NT2/D1 (cell line): Measurements from ENCODE around the gene MSRB1.

Source experiments
- DNase-seq: peaks from one replicate; pipeline ENCODE4 v3.0.0-alpha.2; 2011; ENCODE audit warnings: low read depth, low spot score
- H3K27me3 ChIP-seq: 2 replicates; pipeline ENCODE4 v1.6.0; 2011; ENCODE audit warnings: mild to moderate bottlenecking; ENCODE audit not compliant: insufficient read length, insufficient read depth
- H3K36me3 ChIP-seq: 2 replicates; pipeline ENCODE4 v1.6.1; 2011; ENCODE audit warnings: mild to moderate bottlenecking, low read length, mixed read lengths; ENCODE audit not compliant: insufficient read depth, insufficient read length
- H3K4me1 ChIP-seq: 2 replicates; pipeline ENCODE4 v1.5.1; 2011; ENCODE audit not compliant: insufficient read depth, insufficient read length
- H3K4me3 ChIP-seq: 2 replicates; pipeline ENCODE4 v1.5.1; 2011; ENCODE audit warnings: low read depth; ENCODE audit not compliant: insufficient read length
- H3K9ac ChIP-seq: 2 replicates; pipeline ENCODE4 v1.6.0; 2011; ENCODE audit warnings: low read depth; ENCODE audit not compliant: insufficient read length
- H3K9me3 ChIP-seq: 2 replicates; pipeline ENCODE4 v1.5.1; 2011; ENCODE audit warnings: mild to moderate bottlenecking, low read length; ENCODE audit not compliant: insufficient read depth
- SUZ12 ChIP-seq: IDR thresholded peaks from 2 replicates; pipeline ENCODE4 v1.6.1; 2011; ENCODE audit not compliant: insufficient read length, insufficient read depth; ENCODE audit errors: extremely low read depth
- YY1 ChIP-seq: IDR thresholded peaks from 2 replicates; pipeline ENCODE4 v1.6.1; 2011; ENCODE audit not compliant: insufficient read length, insufficient read depth
- ZNF274 ChIP-seq: IDR thresholded peaks from 2 replicates; pipeline ENCODE4 v1.6.1; 2011; ENCODE audit warnings: mild to moderate bottlenecking, low read depth, low read length

The MSRB1 gene

GRCh38 chr16:1989209-1990100 is 46.5 kb upstream of the MSRB1 start, which contains the start of gene SYNGR3:
Gene SYNGR3 (plus strand): TSS chr16:1989970. CDS start chr16:1990103, 133 bp downstream.
- Histone ChIP-seq H3K4me1 (peaks cover 45% of the 10 kb centered on the region), H3K4me3 (peak within 1 kb of the TSS; percentile 63), H3K9me3 (no peaks in the 10 kb centered on the region), H3K27me3 (peaks cover 28% of the 10 kb centered on the region), H3K36me3 (peaks cover 34% of the 10 kb centered on the region), H3K9ac (peak within 1 kb of the TSS; percentile 89)
- no peak for DNase-seq
- TF ChIP-seq YY1: no peak
- no peak for TF ChIP-seq SUZ12
- TF ChIP-seq ZNF274: no peak

- no peak for TF ChIP-seq YY1
- TF ChIP-seq ZNF274: no peak
- TF ChIP-seq SUZ12: no peak
- Histone ChIP-seq H3K4me1 (peaks cover 36% of the 10 kb centered on the region), H3K9me3 (no peaks in the 10 kb centered on the region), H3K36me3 (peaks cover 30% of the 10 kb centered on the region), H3K4me3 (no peak overlapping the region), H3K9ac (no peak overlapping the region), H3K27me3 (peaks cover 28% of the 10 kb centered on the region)
- no peak for DNase-seq
These were observed 44.2 kb upstream of the MSRB1 start for GRCh38 chr16:1987198-1987597.

- Histone ChIP-seq H3K9ac (peak overlapping the region; percentile 61), H3K36me3 (peaks cover 30% of the 10 kb centered on the region), H3K4me1 (peaks cover 38% of the 10 kb centered on the region), H3K9me3 (no peaks in the 10 kb centered on the region), H3K27me3 (peaks cover 14% of the 10 kb centered on the region), H3K4me3 (peak overlapping the region; percentile 89)
- no peak for TF ChIP-seq SUZ12
- DNase-seq: no peak
These were observed 42.6 kb upstream of the MSRB1 start for GRCh38 chr16:1985466-1986150.

- Histone ChIP-seq H3K9ac (peak overlapping the region; percentile 97), H3K9me3 (no peaks in the 10 kb centered on the region), H3K4me3 (peak overlapping the region; percentile 89), H3K36me3 (peaks cover 39% of the 10 kb centered on the region), H3K4me1 (peaks cover 38% of the 10 kb centered on the region), H3K27me3 (peaks cover 11% of the 10 kb centered on the region)
- no peak for DNase-seq
- TF ChIP-seq YY1 (no peak), ZNF274 (no peak), SUZ12 (no peak)
These were observed 41.6 kb upstream of the MSRB1 start for GRCh38 chr16:1984347-1985225.

- peaks cover 33% of the 10 kb centered on the region for H3K4me1 ChIP-seq
- peaks cover 47% of the 10 kb centered on the region for H3K36me3 ChIP-seq
- peak; percentile 90 for TF ChIP-seq YY1
- TF ChIP-seq SUZ12: no peak
- TF ChIP-seq ZNF274: no peak
- peaks cover 3% of the 10 kb centered on the region for H3K27me3 ChIP-seq
- DNase-seq: peak; percentile 92
- no peaks in the 10 kb centered on the region for H3K9me3 ChIP-seq
- H3K4me3 ChIP-seq: peak within 1 kb of the TSS; percentile 89
- peak within 1 kb of the TSS; percentile 97 for H3K9ac ChIP-seq
These were observed 40.7 kb upstream of the MSRB1 start, which contains the start of gene GFER for GRCh38 chr16:1983544-1984346. Gene GFER (plus strand): TSS chr16:1984193. CDS start chr16:1984219, 26 bp downstream.

- H3K36me3 ChIP-seq: peaks cover 53% of the 10 kb centered on the region
- peaks cover 33% of the 10 kb centered on the region for H3K4me1 ChIP-seq
- TF ChIP-seq SUZ12 (no peak), ZNF274 (no peak), YY1 (no peak)
- no peaks in the 10 kb centered on the region for H3K27me3 ChIP-seq
- no peak for DNase-seq
- no peaks in the 10 kb centered on the region for H3K9me3 ChIP-seq
- peak overlapping the region; percentile 62 for H3K4me3 ChIP-seq
- H3K9ac ChIP-seq: peak overlapping the region; percentile 88
These were observed 40.1 kb upstream of the MSRB1 start for GRCh38 chr16:1982991-1983543.
